ENCODE results near the gene IGFN1. TPM values are rescaled to one million over a fixed set of nuclear protein-coding genes. Genes with fewer than 3 reads are reported as not detected.

IGFN1 gene
- total and polyA plus RNA-seq, 2 donors (not counting 3 experiments of a cell fraction or from before 2014, with no cell fraction given) = not detected

DNA sequence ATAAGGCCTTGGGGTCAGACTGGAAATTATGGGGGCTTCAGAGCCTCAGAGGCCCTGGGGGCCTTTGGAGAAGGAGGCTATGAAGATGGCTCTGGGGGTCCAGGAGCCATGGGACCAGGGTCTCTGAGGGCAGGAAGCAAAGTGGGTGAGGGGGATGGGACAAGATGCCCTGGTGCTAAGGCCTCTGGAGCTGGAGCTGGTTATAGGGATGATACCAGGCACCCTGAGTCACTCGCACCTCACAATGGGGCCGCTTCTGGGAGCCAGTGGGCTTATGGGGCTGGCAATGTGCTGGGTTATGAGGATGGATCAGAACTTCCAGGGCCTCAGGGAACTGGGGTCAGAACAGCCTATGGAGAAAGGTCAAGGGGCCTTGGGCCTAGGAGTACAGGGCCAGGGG lies 17.6 kb downstream of the IGFN1 start:
- POLR2A ChIA-PET = no interaction called here
- peaks cover 2 to 4% of the 10 kb centered on the region in 2 experiments for H3K27me3 ChIP-seq (ENCODE audit: control insufficient read depth in 2 of 2, insufficient read depth in 2 of 2, low read length in 2 of 2)
- no peak overlapping the region for H3K9ac ChIP-seq (replicated peaks; ENCODE audit: extremely low read depth, insufficient read depth, low read length)
- no peak overlapping the region for H2AFZ ChIP-seq (ENCODE audit: low read depth, low read length)
- FAIRE-seq = no peak
- no peaks in the 10 kb centered on the region for H3K9me1 ChIP-seq (replicated peaks; ENCODE audit: control insufficient read depth, extremely low read depth, insufficient read depth, low read length)
- CTCF ChIA-PET = interaction anchor here (1.7 kb wide), 1 partner anchor 14 kb away, joined by 7 read pairs; no protein-coding TSS in a partner anchor
- H4K20me1 ChIP-seq (replicated peaks; ENCODE audit: control insufficient read depth, extremely low read depth, insufficient read depth, low read length) = no peaks in the 10 kb centered on the region
- no peak overlapping the region for H3K4me2 ChIP-seq (ENCODE audit: insufficient read depth, low read length)
- no TSS peak for BruUV-seq (replicated peaks)
- dilution Hi-C loops (cut with MboI; ENCODE audit: extremely low pct_ligation_motif_present, low sequenced_read_pairs) = no loop called here
- H3K4me3 ChIP-seq (replicated peaks in 1 of 3; ENCODE audit: insufficient read depth in 1 of 3, low read depth in 1 of 3, low read length in 3 of 3) = no peak overlapping the region
- no peaks in the 10 kb centered on the region for H3K36me3 ChIP-seq (ENCODE audit: control insufficient read depth in 2 of 2, extremely low read depth in 1 of 2, insufficient read depth in 2 of 2, low read length in 2 of 2)
- no peaks in the 10 kb centered on the region for H3K9me3 ChIP-seq (replicated peaks; ENCODE audit: control insufficient read depth, insufficient read depth, low read length)
- H3K4me1 ChIP-seq (ENCODE audit: control insufficient read depth, extremely low read depth, insufficient read depth, low read length) = no peaks in the 10 kb centered on the region
- no peaks in the 10 kb centered on the region for H3K79me2 ChIP-seq (ENCODE audit: control insufficient read depth, insufficient read depth, low read length)
- no peak for DNase-seq (ENCODE audit: low read depth, low spot score)
- no peak overlapping the region for H3K27ac ChIP-seq (ENCODE audit: insufficient read depth, low read depth, low read length)
- TF ChIP-seq FOS (IDR thresholded peaks at IDR 0.05; ENCODE audit: borderline replicate concordance, insufficient read depth, low read length) = no peak
- TF ChIP-seq GATA2 (IDR thresholded peaks at IDR 0.05; ENCODE audit: insufficient read depth, insufficient read length, low read depth, low read length) = no peak
- no peak for TF ChIP-seq POLR2AphosphoS5 (IDR thresholded peaks at IDR 0.05; ENCODE audit: insufficient read depth, low read depth, low read length)
- TF ChIP-seq CTCF (IDR thresholded peaks at IDR 0.05; ENCODE audit: extremely low read depth in 1 of 2, insufficient read depth in 1 of 2, low read depth in 1 of 2, low read length in 2 of 2) = no peak
- no peak for TF ChIP-seq EZH2 (IDR thresholded peaks at IDR 0.05; ENCODE audit: borderline replicate concordance, low read depth, low read length, severe bottlenecking)
- TF ChIP-seq JUN (IDR thresholded peaks at IDR 0.05; ENCODE audit: borderline replicate concordance, insufficient read depth, insufficient read length, low read depth) = no peak
- no peak for TF ChIP-seq MYC (IDR thresholded peaks at IDR 0.05; ENCODE audit: low read depth, low read length)
- TF ChIP-seq MAX (IDR thresholded peaks at IDR 0.05; ENCODE audit: insufficient read depth, insufficient read length) = no peak
- TF ChIP-seq POLR2A (IDR thresholded peaks at IDR 0.05; ENCODE audit: low read depth, low read length) = no peak
- intact Hi-C loops (cut with micrococcal nuclease) = no loop called here

Data from endothelial cell of umbilical vein (primary cell).